Right hindlimb (tissue), 1 donor: ENCODE results near the gene ARMH1.
"Not testable (repeated sequence)": the region's sequence is repeated elsewhere in the genome, so short reads cannot be mapped to it uniquely, and the experiment has no call there.

ENCODE experiments used
- DNase-seq: peaks from one replicate; pipeline ENCODE4 v3.0.0-alpha.2; 2018

The ARMH1 gene

DNA sequence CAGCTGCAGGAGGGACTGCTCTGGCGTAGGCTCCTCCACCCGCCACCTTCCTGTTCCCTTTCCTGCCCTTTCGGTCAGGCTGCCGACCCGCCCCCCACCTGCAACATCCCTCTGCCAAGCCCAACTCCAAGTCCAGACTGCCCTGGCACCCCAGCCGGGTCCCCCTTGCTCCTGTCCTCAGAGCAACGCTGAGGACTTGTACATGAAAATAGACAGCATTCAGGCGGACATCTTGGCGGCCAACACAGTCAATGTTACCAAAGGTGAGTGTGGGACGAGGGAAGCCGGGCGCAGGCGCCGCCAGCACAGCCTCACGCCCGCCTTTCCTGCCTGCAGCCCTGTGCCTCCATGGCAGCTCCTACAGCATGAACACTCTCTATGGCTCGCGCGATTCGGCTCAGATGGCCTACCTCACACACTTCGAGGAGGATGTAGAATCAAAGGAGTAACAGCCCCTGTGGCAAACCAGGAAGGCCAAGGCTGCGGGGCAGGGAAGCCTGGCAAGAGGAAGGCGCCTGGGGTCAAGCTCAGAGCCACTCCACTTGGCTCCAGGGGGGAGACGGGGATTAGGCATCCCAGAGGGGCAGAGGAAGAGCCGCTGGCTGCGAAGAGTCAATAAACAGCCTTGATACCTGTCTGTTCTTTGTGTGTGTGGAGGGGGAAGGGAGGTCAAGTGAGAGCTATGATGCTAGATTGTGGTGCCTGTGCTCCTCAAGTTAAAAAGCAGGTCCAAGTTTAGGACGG is 50.6 kb downstream of the ARMH1 start:
- DNase-seq = no peak

DNA sequence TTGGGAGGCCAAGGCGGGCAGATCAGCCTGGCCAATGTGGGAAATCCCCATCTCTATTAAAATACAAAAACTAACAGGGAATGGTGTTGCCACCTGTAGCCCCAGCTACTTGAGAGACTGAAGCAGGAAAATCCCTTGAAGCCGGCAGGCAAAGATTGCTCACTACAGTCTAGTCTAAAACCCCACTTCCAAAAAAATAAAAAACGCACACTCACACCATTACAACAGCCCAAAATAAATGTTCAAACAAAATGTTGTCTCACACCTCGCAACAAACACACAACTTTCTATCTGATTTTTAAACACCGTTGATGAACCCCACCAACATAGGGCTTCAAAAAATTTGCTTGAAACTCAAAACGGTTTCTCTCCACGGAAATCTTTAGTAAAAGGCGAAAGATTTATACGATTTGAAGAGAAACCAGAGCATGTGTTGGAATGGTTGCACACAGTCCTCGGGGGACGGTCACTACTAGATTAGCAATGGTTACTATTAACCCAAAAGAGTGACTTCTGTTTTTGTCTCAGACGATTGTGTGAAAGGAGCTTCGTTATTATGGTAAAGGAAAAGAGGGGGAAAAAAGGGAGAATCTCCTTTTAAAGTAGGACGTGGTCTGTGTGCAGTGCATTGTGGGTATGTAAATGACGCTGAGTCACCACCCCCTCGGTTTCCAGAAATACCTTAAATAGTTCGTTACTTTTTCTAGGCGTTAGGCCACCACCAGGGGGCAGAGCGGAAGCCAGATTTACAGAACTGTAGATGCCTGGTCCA is 56.4 kb downstream of the ARMH1 start, which contains the start of gene RNU5D-1:
RNU5D-1 (minus strand) TSS at position 430 of the 772 bp plus-strand sequence.
- DNase-seq = peak; percentile 94

DNA sequence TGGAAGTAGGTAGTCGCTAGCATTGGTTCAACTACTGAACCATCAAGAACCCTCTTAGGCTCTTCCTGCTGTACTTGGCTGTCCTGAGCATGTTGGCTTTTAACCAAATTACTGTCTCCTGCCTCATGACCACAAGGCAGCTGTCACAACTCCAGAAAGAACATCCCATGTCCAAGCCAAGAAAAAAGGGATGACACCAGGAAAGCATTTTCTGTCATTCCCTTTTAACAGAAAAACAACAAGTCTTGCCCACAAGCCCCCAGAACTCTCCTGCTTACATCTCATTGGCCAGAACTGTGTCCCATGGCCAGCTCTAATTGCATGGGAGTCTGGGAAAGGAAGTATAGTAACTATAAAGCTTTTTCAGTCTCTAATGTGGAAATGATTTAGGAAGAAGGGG is 58.9 kb downstream of the ARMH1 start:
- no peak for DNase-seq

DNA sequence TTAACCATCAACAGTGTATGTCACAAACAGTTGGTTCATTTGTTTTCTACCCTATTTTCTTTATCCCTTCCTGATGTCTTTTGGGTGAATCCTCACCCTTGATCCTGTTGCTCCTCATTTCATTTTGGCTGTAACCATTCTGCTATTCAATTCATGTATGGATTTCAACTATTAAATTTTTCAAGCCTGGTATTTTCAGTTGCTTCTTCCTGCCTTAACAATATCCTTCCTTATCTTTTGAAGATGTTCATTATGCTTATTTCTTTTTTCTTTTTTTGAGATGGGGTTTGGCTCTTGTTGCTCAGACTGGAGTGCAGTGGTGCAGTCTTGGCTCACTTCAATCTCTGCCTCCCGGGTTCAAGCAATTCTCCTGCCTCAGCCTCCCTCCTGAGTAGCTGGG is 59.3 kb downstream of the ARMH1 start:
- DNase-seq = no peak

DNA sequence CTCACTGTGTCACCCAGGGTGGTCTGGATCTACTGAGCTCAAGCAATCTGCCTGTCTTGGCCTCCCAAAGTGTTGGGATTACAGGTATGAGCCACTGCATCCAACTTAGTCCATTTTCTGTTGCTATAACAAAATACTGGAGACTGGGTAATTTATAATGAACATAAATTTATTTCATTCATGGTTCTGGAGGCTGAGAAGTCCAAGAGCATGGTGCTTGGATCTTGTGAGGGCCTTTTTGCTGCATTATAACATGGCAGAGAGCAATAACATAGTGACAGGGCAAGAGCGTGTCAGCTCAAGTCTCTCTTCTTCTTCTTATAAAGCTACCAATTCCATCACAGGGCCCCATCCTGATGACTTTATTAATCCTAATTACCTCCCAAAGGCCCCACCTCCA is 61.5 kb downstream of the ARMH1 start:
- no peak for DNase-seq

DNA sequence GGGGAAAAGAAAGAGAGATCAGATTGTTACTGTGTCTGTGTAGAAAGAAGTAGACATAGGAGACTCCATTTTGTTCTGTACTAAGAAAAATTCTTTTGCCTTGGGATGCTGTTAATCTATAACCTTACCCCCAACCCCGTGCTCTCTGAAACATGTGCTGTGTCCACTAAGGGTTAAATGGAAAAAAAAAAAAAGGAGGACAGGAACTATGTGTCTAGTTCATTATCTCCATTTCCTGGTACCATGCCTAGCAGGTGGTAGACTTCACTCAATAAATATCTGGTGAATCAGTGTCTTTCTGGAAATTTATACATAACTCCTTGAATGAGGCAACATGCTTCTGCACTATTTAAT is 64.4 kb downstream of the ARMH1 start:
- DNase-seq = not testable (repeated sequence)

DNA sequence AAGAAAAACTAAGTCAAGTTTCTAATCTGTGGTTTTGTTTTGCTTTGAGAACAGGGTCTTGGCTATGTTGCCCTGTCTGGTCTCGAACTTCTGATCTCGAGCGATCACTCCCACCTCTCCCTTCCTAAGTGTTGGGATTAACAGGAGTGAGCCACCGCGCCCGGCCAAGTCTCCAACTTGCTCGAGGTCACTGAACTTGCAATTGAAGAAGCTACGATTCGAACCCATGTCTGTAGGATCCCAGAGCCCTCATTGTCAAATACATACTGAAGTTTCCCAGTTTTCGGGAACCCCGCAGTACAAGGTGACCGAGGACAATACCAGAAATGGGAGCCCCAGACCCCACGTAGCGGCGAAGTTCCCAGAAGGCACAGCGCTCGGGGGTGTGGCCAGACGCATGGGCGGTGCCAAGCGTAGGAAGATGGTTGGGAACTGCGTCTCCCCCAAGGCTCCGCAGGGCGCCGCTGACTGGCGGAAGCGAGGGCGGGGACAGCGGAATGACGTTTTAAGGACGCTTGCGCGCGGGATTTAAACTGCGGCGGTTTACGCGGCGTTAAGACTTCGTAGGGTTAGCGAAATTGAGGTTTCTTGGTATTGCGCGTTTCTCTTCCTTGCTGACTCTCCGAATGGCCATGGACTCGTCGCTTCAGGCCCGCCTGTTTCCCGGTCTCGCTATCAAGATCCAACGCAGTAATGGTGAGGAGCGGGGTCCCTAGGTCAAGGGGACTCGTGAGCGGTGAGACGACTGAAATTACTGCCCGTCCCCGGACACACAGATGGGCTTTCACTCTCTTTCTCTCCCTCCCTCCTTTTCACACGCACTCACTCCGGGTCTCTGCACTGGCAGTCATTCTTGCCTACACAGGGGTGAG is 65.0 kb downstream of the ARMH1 start, which contains the start of gene KIF2C:
KIF2C (plus strand) TSS at position 531 of the 872 bp plus-strand sequence; CDS start at position 627, 96 bp downstream.
- peak; percentile 98 for DNase-seq

DNA sequence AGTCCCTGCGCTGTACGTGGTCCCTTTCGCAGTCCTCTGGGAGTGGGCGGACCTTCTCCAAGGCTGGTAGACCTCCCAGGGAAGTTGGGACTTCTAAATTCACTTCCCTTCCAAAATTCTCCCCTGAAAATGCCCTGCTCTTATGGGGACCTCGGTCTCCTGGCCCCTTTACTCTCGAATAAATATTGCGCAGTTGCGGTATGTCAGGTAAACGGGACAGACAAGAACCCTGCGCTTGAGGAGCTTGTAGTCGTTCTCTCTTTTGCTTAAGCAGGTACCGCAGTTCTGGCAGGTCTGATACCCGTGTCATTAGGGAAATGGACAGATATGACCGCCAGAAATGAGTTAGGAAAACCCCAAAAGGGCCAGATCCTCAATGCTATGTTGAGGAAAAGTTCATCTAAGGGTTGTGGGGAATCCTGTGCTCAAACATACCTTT is 65.7 kb downstream of the ARMH1 start:
- no peak for DNase-seq

DNA sequence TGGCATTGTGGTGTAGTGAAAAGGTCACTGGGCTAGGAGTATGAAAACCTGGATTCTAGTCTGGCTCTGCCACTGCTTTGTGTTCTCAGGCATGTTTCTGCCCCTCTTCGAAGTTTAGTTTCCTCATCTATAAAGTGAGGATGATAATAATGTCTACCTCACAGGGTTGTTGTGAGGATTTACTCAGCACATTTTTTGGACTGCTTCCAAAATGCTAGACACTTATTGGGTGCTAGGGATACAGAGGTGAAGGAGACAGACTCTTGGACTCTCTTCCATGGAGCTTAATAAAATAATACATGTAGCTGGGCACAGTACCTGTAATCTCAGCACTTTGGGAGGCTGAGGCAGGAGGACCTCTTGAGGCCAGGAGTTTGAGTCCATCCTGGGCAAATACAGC is 68.7 kb downstream of the ARMH1 start:
- no peak for DNase-seq

DNA sequence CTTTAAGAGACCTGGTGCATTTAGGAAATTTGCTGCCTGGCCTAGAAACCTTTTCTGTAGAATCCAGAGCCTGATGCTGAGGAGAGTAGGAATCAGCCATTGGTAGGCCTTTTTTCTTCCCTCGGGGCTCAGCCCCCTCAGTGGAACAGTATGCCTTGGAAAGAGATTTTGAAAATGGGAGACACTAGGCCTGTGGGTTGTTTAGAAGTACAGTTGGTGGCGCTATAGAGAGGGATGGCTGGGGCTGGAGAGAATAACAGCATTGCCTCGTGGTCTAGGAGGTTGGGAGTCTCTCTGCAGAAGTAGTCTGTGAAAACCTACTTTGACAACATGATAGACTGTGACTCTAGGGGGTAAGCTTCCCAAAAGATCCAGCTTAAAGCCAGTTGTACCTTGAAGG is 73.4 kb downstream of the ARMH1 start:
- DNase-seq = no peak

DNA sequence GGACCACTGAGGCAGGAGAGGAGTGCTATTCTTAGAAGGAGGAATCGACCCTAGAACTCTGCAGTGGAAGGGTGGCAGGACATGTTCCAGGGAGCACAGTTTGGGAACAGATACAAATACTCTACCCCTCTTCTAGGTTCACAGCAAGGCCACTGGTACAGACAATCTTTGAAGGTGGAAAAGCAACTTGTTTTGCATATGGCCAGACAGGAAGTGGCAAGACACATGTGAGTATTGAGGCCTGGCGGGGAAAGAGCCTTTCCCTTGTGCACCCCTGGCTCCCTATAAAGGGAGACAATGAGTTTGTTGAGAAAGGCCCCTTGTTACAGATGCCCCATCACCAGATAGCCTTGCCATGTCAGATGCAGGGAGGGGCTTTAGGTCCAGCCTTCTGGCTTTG is 82.9 kb downstream of the ARMH1 start:
- no peak for DNase-seq

DNA sequence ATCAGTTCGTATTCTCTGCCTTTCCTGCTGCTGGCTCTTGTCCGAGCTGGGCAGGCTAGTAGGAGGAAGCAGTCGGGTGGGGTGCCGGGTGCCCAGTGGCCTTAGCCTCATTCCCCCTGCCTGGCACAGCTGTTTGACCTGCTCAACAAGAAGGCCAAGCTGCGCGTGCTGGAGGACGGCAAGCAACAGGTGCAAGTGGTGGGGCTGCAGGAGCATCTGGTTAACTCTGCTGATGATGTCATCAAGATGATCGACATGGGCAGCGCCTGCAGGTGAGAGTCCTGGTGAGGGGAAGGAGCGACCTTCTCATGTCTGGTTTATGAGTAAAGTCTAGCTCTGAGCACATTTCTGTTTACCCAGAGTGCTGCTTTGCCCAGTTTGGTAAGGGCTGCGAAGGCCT is 84.6 kb downstream of the ARMH1 start:
- DNase-seq = no peak

DNA sequence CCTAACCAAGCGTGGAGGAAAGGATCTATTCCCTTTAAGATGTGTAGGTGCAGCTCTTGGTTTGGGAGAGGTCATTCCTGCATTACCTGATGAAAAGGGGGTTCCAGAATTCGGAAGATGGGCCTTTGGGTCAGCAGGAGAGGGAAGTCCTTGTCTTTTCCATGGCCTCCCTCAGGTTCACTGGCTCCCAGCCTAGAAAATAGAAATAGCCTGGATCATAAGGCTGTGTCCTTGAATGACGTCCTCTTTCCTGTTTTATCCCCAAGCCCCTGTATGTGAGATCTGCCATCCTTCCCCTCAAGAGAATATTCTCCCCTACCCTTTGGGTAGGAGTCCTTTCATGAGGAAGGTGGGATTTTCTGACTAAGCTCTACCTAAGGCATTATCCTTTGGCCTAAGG is 86.4 kb downstream of the ARMH1 start:
- DNase-seq = no peak

DNA sequence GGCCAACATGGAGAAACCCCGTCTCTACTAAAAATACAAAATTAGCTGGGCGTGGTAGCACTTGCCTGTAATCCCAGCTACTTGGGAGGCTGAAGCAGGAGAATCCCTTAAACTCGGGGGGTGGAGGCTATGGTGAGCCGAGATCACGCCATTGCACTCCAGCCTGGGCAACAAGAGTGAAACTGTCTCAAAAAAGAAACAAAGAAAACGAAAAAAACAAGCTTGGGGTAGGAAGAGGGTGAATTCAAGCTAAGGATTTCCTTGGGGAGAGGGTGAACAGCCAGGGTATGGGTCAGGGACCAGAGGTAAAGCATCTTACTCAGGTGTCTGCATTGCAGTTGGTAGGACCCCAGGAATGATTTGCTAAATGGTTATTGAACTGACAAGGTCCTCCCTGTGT is 91.9 kb downstream of the ARMH1 start:
- not testable (repeated sequence) for DNase-seq
